Neural cell (in vitro differentiated cells): ENCODE data around the gene BUB3. TPM values are rescaled to one million over a fixed set of nuclear protein-coding genes. Genes with fewer than 3 reads are reported as not detected.

Experiments
- H2AFZ ChIP-seq: fragments of 200-600, 300-800 bp; sonication (generic), shearing (Covaris generic); 2 replicates; pipeline ENCODE4 v1.6.0; 2014; ENCODE audit warnings: low read depth, mild to moderate bottlenecking, antibody characterized with exemption, low read length, moderate library complexity
- H3F3A ChIP-seq: fragments of 200-600 bp; shearing (Covaris generic); 2 replicates; pipeline ENCODE4 v1.6.1; 2016; ENCODE audit warnings: mild to moderate bottlenecking, moderate library complexity, mixed read lengths, antibody characterized with exemption, low read length; ENCODE audit not compliant: insufficient read depth, poor library complexity, severe bottlenecking
- H3K27ac ChIP-seq: fragments of 200-600, 300-800 bp; sonication (generic), shearing (Covaris generic); 2 replicates; pipeline ENCODE4 v1.5.1; 2014; ENCODE audit warnings: mild to moderate bottlenecking, low read length, moderate library complexity
- H3K27me3 ChIP-seq: fragments of 300-800, 200-600 bp; sonication (generic), shearing (Covaris generic); 2 replicates; pipeline ENCODE4 v1.6.0; 2014; ENCODE audit warnings: mild to moderate bottlenecking, low read depth, low read length, moderate library complexity; ENCODE audit not compliant: insufficient read depth
- H3K36me3 ChIP-seq: fragments of 300-800, 200-600 bp; sonication (generic), shearing (Covaris generic); 2 replicates; pipeline ENCODE4 v1.5.1; 2014; ENCODE audit warnings: mild to moderate bottlenecking, antibody characterized with exemption, low read length, moderate library complexity; ENCODE audit not compliant: insufficient read depth
- H3K4me2 ChIP-seq: fragments of 300-800, 200-600 bp; sonication (generic), shearing (Covaris generic); 2 replicates; pipeline ENCODE4 v1.6.0; 2014; ENCODE audit warnings: mild to moderate bottlenecking, low read length
- H3K4me3 ChIP-seq: fragments of 300-800, 200-600 bp; sonication (generic), shearing (Covaris generic); 2 replicates; pipeline ENCODE4 v1.5.1; 2014; ENCODE audit warnings: mild to moderate bottlenecking, low read length, moderate library complexity
- H3K79me2 ChIP-seq: fragments of 200-600 bp; shearing (Covaris generic); replicated peaks from 2 replicates; pipeline ENCODE4 v1.6.0; 2014; ENCODE audit warnings: mild to moderate bottlenecking, low read length, moderate library complexity; ENCODE audit not compliant: insufficient read depth
- H3K9ac ChIP-seq: fragments of 300-800, 200-600 bp; sonication (generic), shearing (Covaris generic); 2 replicates; pipeline ENCODE4 v1.6.1; 2016; ENCODE audit warnings: mild to moderate bottlenecking, low read length, mixed read lengths
- H3K9me2 ChIP-seq: fragments of 200-600 bp; shearing (Covaris generic); 2 replicates; pipeline ENCODE4 v1.6.1; 2016; ENCODE audit warnings: mild to moderate bottlenecking, low read length, mixed read lengths; ENCODE audit not compliant: insufficient read depth
- H3K9me3 ChIP-seq: fragments of 200-600, 300-800 bp; sonication (generic), shearing (Covaris generic); 2 replicates; pipeline ENCODE4 v1.6.1; 2016; ENCODE audit warnings: mild to moderate bottlenecking, mixed run types, low read length, moderate library complexity, mixed read lengths
- H4K20me1 ChIP-seq: fragments of 200-600 bp; shearing (Covaris generic); 2 replicates; pipeline ENCODE4 v1.6.1; 2016; ENCODE audit warnings: mild to moderate bottlenecking, mixed run types; ENCODE audit not compliant: insufficient read depth
- EP300 ChIP-seq: fragments of 450-650 bp; conservative IDR thresholded peaks from 2 replicates; pipeline ENCODE4 v1.6.1; 2014; ENCODE audit warnings: antibody characterized with exemption, mild to moderate bottlenecking, moderate library complexity; ENCODE audit not compliant: poor library complexity, severe bottlenecking
- EZH2 ChIP-seq: fragments of 200-600, 300-800 bp; shearing (Covaris generic), sonication (generic); IDR thresholded peaks from 2 replicates; pipeline ENCODE4 v1.6.1; 2014; ENCODE audit warnings: antibody characterized with exemption, low read length, borderline replicate concordance, mild to moderate bottlenecking; ENCODE audit not compliant: insufficient read depth, poor library complexity, severe bottlenecking
- MXI1 ChIP-seq: fragments of 450-650 bp; conservative IDR thresholded peaks from 2 replicates; pipeline ENCODE4 v1.6.1; 2014; ENCODE audit warnings: antibody characterized with exemption, mild to moderate bottlenecking; ENCODE audit not compliant: poor library complexity, severe bottlenecking
- POLR2AphosphoS5 ChIP-seq: IDR thresholded peaks from 2 replicates; pipeline ENCODE4 v1.6.1; 2012
- RAD21 ChIP-seq: fragments of 450-650 bp; conservative IDR thresholded peaks from 2 replicates; pipeline ENCODE4 v1.6.1; 2014; ENCODE audit warnings: antibody characterized with exemption, mild to moderate bottlenecking, moderate library complexity
- SMC3 ChIP-seq: fragments of 450-650 bp; conservative IDR thresholded peaks from 2 replicates; pipeline ENCODE4 v1.6.1; 2014; ENCODE audit warnings: antibody characterized with exemption, mild to moderate bottlenecking, moderate library complexity; ENCODE audit not compliant: poor library complexity
- TAF1 ChIP-seq: IDR thresholded peaks from 2 replicates; pipeline ENCODE4 v1.6.1; 2012; ENCODE audit warnings: low read depth
- polyA plus RNA-seq: library from polyadenylated mRNA; depleted of rRNA; stranded (reverse); fragments of >200 nt; gene quantifications from 2 replicates; pipeline ENCODE4 v1.2.3, GENCODE V29; 2014
- TF ChIP-seq, protein P1 (sequence below): fragments of 450-650 bp; IDR thresholded peaks from 2 replicates; pipeline ENCODE4 v1.5.1; 2014; ENCODE audit warnings: antibody characterized with exemption, mild to moderate bottlenecking, moderate library complexity; ENCODE audit not compliant: poor library complexity, severe bottlenecking
- TF ChIP-seq, protein P2 (sequence below): IDR thresholded peaks from 2 replicates; pipeline ENCODE4 v1.6.1; 2012; ENCODE audit warnings: borderline replicate concordance

BUB3 gene
- polyA plus RNA-seq, 1 donor from 2014 or later: 162 TPM

DNA sequence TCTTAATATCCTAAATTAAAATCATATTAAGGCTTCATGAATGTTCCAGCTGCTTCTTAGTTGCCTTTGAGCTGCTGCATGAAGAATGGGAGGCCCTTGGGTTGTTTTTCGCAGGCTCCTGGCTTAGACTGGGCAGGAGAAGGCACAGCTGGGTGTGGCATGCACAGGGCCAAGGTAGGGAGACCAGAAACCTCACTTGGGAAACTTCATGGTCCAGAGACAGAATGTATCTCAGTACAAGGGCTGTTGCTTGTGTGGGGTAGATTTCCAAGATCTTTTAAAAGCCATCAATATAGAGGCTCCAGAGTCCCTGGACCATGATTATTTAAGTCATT, 49.9 kb downstream of the BUB3 start:
- peaks cover 3% of the 10 kb centered on the region for H3K9me3 ChIP-seq
- H3K4me3 ChIP-seq: no peak overlapping the region
- no peaks in the 10 kb centered on the region for H3K9me2 ChIP-seq
- TF ChIP-seq EZH2: no peak
- TF ChIP-seq TAF1: no peak
- no peak for TF ChIP-seq POLR2AphosphoS5
- TF ChIP-seq SMC3: no peak
- TF ChIP-seq, protein P1, sequence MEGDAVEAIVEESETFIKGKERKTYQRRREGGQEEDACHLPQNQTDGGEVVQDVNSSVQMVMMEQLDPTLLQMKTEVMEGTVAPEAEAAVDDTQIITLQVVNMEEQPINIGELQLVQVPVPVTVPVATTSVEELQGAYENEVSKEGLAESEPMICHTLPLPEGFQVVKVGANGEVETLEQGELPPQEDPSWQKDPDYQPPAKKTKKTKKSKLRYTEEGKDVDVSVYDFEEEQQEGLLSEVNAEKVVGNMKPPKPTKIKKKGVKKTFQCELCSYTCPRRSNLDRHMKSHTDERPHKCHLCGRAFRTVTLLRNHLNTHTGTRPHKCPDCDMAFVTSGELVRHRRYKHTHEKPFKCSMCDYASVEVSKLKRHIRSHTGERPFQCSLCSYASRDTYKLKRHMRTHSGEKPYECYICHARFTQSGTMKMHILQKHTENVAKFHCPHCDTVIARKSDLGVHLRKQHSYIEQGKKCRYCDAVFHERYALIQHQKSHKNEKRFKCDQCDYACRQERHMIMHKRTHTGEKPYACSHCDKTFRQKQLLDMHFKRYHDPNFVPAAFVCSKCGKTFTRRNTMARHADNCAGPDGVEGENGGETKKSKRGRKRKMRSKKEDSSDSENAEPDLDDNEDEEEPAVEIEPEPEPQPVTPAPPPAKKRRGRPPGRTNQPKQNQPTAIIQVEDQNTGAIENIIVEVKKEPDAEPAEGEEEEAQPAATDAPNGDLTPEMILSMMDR: no peak
- no peak for TF ChIP-seq MXI1
- TF ChIP-seq, protein P2, sequence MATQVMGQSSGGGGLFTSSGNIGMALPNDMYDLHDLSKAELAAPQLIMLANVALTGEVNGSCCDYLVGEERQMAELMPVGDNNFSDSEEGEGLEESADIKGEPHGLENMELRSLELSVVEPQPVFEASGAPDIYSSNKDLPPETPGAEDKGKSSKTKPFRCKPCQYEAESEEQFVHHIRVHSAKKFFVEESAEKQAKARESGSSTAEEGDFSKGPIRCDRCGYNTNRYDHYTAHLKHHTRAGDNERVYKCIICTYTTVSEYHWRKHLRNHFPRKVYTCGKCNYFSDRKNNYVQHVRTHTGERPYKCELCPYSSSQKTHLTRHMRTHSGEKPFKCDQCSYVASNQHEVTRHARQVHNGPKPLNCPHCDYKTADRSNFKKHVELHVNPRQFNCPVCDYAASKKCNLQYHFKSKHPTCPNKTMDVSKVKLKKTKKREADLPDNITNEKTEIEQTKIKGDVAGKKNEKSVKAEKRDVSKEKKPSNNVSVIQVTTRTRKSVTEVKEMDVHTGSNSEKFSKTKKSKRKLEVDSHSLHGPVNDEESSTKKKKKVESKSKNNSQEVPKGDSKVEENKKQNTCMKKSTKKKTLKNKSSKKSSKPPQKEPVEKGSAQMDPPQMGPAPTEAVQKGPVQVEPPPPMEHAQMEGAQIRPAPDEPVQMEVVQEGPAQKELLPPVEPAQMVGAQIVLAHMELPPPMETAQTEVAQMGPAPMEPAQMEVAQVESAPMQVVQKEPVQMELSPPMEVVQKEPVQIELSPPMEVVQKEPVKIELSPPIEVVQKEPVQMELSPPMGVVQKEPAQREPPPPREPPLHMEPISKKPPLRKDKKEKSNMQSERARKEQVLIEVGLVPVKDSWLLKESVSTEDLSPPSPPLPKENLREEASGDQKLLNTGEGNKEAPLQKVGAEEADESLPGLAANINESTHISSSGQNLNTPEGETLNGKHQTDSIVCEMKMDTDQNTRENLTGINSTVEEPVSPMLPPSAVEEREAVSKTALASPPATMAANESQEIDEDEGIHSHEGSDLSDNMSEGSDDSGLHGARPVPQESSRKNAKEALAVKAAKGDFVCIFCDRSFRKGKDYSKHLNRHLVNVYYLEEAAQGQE: no peak
- TF ChIP-seq EP300: no peak
- TF ChIP-seq RAD21: no peak
- H3K4me2 ChIP-seq: no peak overlapping the region
- H3K79me2 ChIP-seq: no peaks in the 10 kb centered on the region
- no peak overlapping the region for H3K9ac ChIP-seq
- no peaks in the 10 kb centered on the region for H3K27me3 ChIP-seq
- no peak overlapping the region for H2AFZ ChIP-seq
- no peak overlapping the region for H3K27ac ChIP-seq
- H4K20me1 ChIP-seq: no peaks in the 10 kb centered on the region
- no peaks in the 10 kb centered on the region for H3K36me3 ChIP-seq
- H3F3A ChIP-seq: no peaks in the 10 kb centered on the region

DNA sequence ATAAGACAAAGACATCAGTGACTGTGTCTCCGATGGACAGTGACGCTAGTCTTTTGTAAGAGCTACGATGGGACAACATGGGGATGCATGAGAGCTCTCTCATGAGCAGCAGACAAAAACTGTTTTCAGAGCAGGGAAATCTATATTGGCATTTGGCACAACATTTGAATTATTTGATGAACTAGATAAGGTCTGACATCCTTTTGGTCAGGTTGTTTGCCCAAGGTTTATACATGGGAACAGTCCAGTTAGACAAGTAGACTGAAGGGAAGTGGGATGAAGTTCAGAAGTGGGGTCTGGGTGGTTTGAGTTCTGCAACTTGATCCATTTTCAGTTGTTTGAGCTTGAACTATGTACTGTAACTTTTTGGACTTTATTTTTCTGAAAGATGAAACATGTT, 50.8 kb downstream of the BUB3 start:
- no peaks in the 10 kb centered on the region for H3K79me2 ChIP-seq
- no peaks in the 10 kb centered on the region for H3K9me2 ChIP-seq
- no peak for TF ChIP-seq TAF1
- TF ChIP-seq MXI1: no peak
- TF ChIP-seq EP300: no peak
- no peak for TF ChIP-seq EZH2
- TF ChIP-seq POLR2AphosphoS5: no peak
- TF ChIP-seq, protein P2: no peak
- TF ChIP-seq, protein P1: no peak
- no peaks in the 10 kb centered on the region for H3K27me3 ChIP-seq
- H3K4me3 ChIP-seq: no peak overlapping the region
- no peak overlapping the region for H3K4me2 ChIP-seq
- no peak overlapping the region for H3K9ac ChIP-seq
- H4K20me1 ChIP-seq: no peaks in the 10 kb centered on the region
- peaks cover 3% of the 10 kb centered on the region for H3K9me3 ChIP-seq
- no peak overlapping the region for H3K27ac ChIP-seq
- no peaks in the 10 kb centered on the region for H3F3A ChIP-seq
- no peak overlapping the region for H2AFZ ChIP-seq
- H3K36me3 ChIP-seq: no peaks in the 10 kb centered on the region
